GM12878 (cell line): ENCODE data around the gene SRSF2. TPM values are rescaled to one million over a fixed set of nuclear protein-coding genes. Genes with fewer than 3 reads are reported as not detected.
A peak's percentile ranks its signal among the peaks of the same experiment; 100 is the strongest.

Source experiments
- ATAC-seq: fragments of 200-7000 bp; cut with Tn5 transposase; 3 replicates; pipeline ENCODE4 v1.9.1; 2020; ENCODE audit warnings: mild to moderate bottlenecking, moderate library complexity
- BruUV-seq: library from RNA; stranded (reverse); fragments of 400-500 nt; replicated peaks from 2 replicates; lab custom pipeline; 2021; lab: Mats Ljungman, UMichigan
- CTCF ChIA-PET: fragments of 300-600 bp; sonication (Branson Sonifier 250); formaldehyde crosslinking; extraction: SDS; loops from one replicate; lab custom pipeline; 2021; ENCODE audit warnings: inconsistent platforms; lab: Yijun Ruan, JAX
- POLR2A ChIA-PET: fragments of 350-600 bp; formaldehyde crosslinking; extraction: SDS; loops from one replicate; lab custom pipeline; 2021; ENCODE audit warnings: inconsistent platforms; lab: Charles Lee
- RAD21 ChIA-PET: fragments of 300-600 bp; sonication (Branson Sonifier 250); formaldehyde crosslinking; loops from one replicate; lab custom pipeline; 2023; ENCODE audit warnings: antibody characterized with exemption; ENCODE audit not compliant: unreplicated experiment; lab: Charles Lee
- SMC1A ChIA-PET: fragments of 300-600 bp; sonication (Branson Sonifier 250); formaldehyde crosslinking; loops from one replicate; lab custom pipeline; 2023; ENCODE audit not compliant: unreplicated experiment, uncharacterized antibody; lab: Charles Lee
- DNase-seq: peaks from one replicate; pipeline ENCODE4 v3.0.0-alpha.2; 2011; ENCODE audit warnings: low read depth, low spot score
- FAIRE-seq: peaks from 3 replicates; lab custom pipeline; 2011; peaks lifted over from hg19 to GRCh38; lab: Jason Lieb, UNC
- H2AFZ ChIP-seq: 2 replicates; pipeline ENCODE4 v1.6.0; 2011; ENCODE audit warnings: low read depth, low read length, control low read depth; ENCODE audit not compliant: control insufficient read depth
- H3K27ac ChIP-seq: 2 replicates; pipeline ENCODE4 v1.5.1; 2011; ENCODE audit warnings: control low read depth; ENCODE audit not compliant: control insufficient read depth, insufficient read depth
- H3K27me3 ChIP-seq, 2 experiments: replicated peaks in 1 of 2; 2 replicates each; pipeline versions ENCODE4 v1.6.0 to v1.6.1; 2011; ENCODE audit warnings: low read length in 1 of 2; ENCODE audit not compliant: control insufficient read depth in 2 of 2, insufficient read depth in 2 of 2
- H3K36me3 ChIP-seq, 2 experiments: 2 replicates each; pipeline ENCODE4 v1.5.1; 2011; ENCODE audit warnings: low read length in 1 of 2; ENCODE audit not compliant: control insufficient read depth in 2 of 2, insufficient read depth in 2 of 2
- H3K4me1 ChIP-seq: 2 replicates; pipeline ENCODE4 v1.6.1; 2011; ENCODE audit warnings: mild to moderate bottlenecking, low read length, moderate library complexity, mixed read lengths; ENCODE audit not compliant: control insufficient read depth, insufficient read depth
- H3K4me2 ChIP-seq: 2 replicates; pipeline ENCODE4 v1.6.0; 2011; ENCODE audit warnings: control low read depth; ENCODE audit not compliant: control insufficient read depth, insufficient read depth
- H3K4me3 ChIP-seq: fragments of 200-600 bp; sonication (generic); 2 replicates; pipeline ENCODE4 v1.5.1; 2016
- H3K79me2 ChIP-seq: 2 replicates; pipeline ENCODE4 v1.6.0; 2011; ENCODE audit warnings: low read length; ENCODE audit not compliant: control insufficient read depth, insufficient read depth
- H3K9ac ChIP-seq: 2 replicates; pipeline ENCODE4 v1.8.0; 2011; ENCODE audit warnings: low read length, control low read depth, mixed read lengths; ENCODE audit not compliant: control insufficient read depth, insufficient read depth
- H3K9me3 ChIP-seq: replicated peaks from 3 replicates; pipeline ENCODE4 v1.5.1; 2011; ENCODE audit warnings: mild to moderate bottlenecking, low read length; ENCODE audit not compliant: control insufficient read depth, insufficient read depth
- H4K20me1 ChIP-seq: 2 replicates; pipeline ENCODE4 v1.6.0; 2011; ENCODE audit not compliant: control insufficient read depth, insufficient read depth
- CEBPZ ChIP-seq: fragments of 150-350 bp; IDR thresholded peaks from 2 replicates; pipeline ENCODE4 v1.6.1; 2016; ENCODE audit warnings: low read depth, low read length
- E2F4 ChIP-seq: IDR thresholded peaks from 2 replicates; pipeline ENCODE4 v1.6.1; 2012; ENCODE audit warnings: low read depth, low read length, improper control_type of control experiment
- RELA ChIP-seq: fragments of 450-650 bp; IDR thresholded peaks from 2 replicates; pipeline ENCODE4 v1.8.0; 2014; ENCODE audit warnings: borderline replicate concordance; ENCODE audit not compliant: partially characterized antibody
- SRF ChIP-seq, 2 experiments: IDR thresholded peaks; 2 replicates each; pipeline ENCODE4 v1.6.1; 2011; ENCODE audit warnings: low read depth in 2 of 2, low read length in 2 of 2, mild to moderate bottlenecking in 1 of 2, moderate library complexity in 1 of 2
- USF1 ChIP-seq: IDR thresholded peaks from 2 replicates; pipeline ENCODE4 v1.6.1; 2011; ENCODE audit warnings: borderline replicate concordance, low read depth, mild to moderate bottlenecking, moderate library complexity, mixed read lengths, low read length; ENCODE audit not compliant: insufficient read depth; ENCODE audit errors: extremely low read length
- ZBTB40 ChIP-seq: fragments of 450-650 bp; IDR thresholded peaks from 2 replicates; pipeline ENCODE4 v1.6.1; 2016; ENCODE audit warnings: mild to moderate bottlenecking, moderate library complexity, borderline replicate concordance
- ZNF217 ChIP-seq: fragments of 450-650 bp; IDR thresholded peaks from 2 replicates; pipeline ENCODE4 v1.6.1; 2017; ENCODE audit warnings: antibody characterized with exemption, mild to moderate bottlenecking
- WGBS: methylation state at CpG from one replicate; pipeline ENCODE4 v1.1.6; 2016; ENCODE audit warnings: low lambda C conversion rate; ENCODE audit not compliant: insufficient replicate concordance, insufficient coverage; ENCODE audit errors: missing lambda C conversion rate; 5-methylcytosine and 5-hydroxymethylcytosine counted together
- in situ Hi-C: fragments of 300-500 bp; cut with MboI; formaldehyde crosslinking; loops from 9 replicates; pipeline ENCODE4 v1.14.3; 2018; ENCODE audit warnings: mixed read lengths
- intact Hi-C: fragments of 100-400 bp; cut with micrococcal nuclease; formaldehyde crosslinking; loops from one replicate; pipeline ENCODE4 v1.14.2; 2022; ENCODE audit not compliant: unreplicated experiment
- polyA plus RNA-seq, 11 experiments: library from polyadenylated mRNA; depleted of rRNA in 4 of 11; unstranded in 6 of 11; stranded (reverse) in 5 of 11; fragments of >200 nt; fragmentation: Nextera tagmentation in 4 of 11; fragmentation: Illumina TruSeq in 1 of 11; extraction: Ambion mirVana in 4 of 11; extraction: Trizol in 1 of 11; gene quantifications; 1 replicate in 1 of 11; 2 replicates in 10 of 11; pipeline versions ENCODE4 v1.2.1 to v1.2.3, GENCODE V29; 2011 to 2016; ENCODE audit warnings: inconsistent platforms in 2 of 11, missing spikeins in 2 of 11, low read depth in 1 of 11
- total RNA-seq, 4 experiments: library from RNA; depleted of rRNA in 3 of 4; stranded (reverse); fragments of >200 nt in 3 of 4; fragmentation: Illumina TruSeq in 1 of 4; extraction: Trizol in 1 of 4; gene quantifications; 2 replicates each; pipeline versions ENCODE4 v1.2.1 to v1.2.3, GENCODE V29; 2013 to 2021

SRSF2 gene
- total and polyA plus RNA-seq, 10 of the 15 experiments (the other 5 are each of a cell fraction or from before 2014, with no cell fraction given): 225 to 795 (median 410) TPM

- H3K9ac ChIP-seq: no peak overlapping the region
- RAD21 ChIA-PET: interaction anchor here (0.6 kb wide), 1 partner anchor 236 kb away, joined by 3 read pairs; no protein-coding TSS in a partner anchor
- H3K9me3 ChIP-seq: no peaks in the 10 kb centered on the region
- POLR2A ChIA-PET: interaction anchor here (0.6 to 0.8 kb wide), 2 partner anchors 139 to 579 kb away, joined by 3 read pairs; no protein-coding TSS in a partner anchor
- CTCF ChIA-PET: interaction anchor here (1.2 to 2.4 kb wide), 2 partner anchors 16 kb away, joined by 4 to 12 read pairs; no protein-coding TSS in a partner anchor
- DNase-seq (no peak), ATAC-seq (0 out of 3 replicates have a peak, but pooled peaks have one; percentile 6), FAIRE-seq (no peak)
- intact Hi-C loops (loop anchor here (10.0 kb wide), 1 partner anchor 133 kb away; a partner anchor contains a TSS), in situ Hi-C loops (no loop called here)
- H2AFZ ChIP-seq: no peak overlapping the region
- no peak overlapping the region for H3K27ac ChIP-seq
- no peak overlapping the region for H3K4me2 ChIP-seq
- peaks cover 22% of the 10 kb centered on the region for H3K4me1 ChIP-seq
- H3K79me2 ChIP-seq: no peaks in the 10 kb centered on the region
- BruUV-seq: no TSS peak
- SMC1A ChIA-PET: interaction anchor here (0.6 to 1.4 kb wide), 4 partner anchors 16 to 78 kb away, joined by 3 to 7 read pairs (median 3); no protein-coding TSS in a partner anchor
- H3K4me3 ChIP-seq: no peak overlapping the region
- H3K27me3 ChIP-seq: no peaks in the 10 kb centered on the region; a peak in 1 of 4 replicates
- H4K20me1 ChIP-seq: no peaks in the 10 kb centered on the region
- 36% methylated on average over 13 of the region's 17 CpGs for WGBS
- H3K36me3 ChIP-seq: no peaks in the 10 kb centered on the region
- TF ChIP-seq ZBTB40 (no peak), SRF (IDR thresholded peaks at IDR 0.05; ENCODE audit: low read depth in 2 of 2, low read length in 2 of 2) (no peak), USF1 (no peak), ZNF217 (no peak), CEBPZ (no peak), E2F4 (no peak), RELA (no peak)
Observed at GRCh38 chr17:76697702-76698465, 39.2 kb downstream of the SRSF2 start.
